ENCODE measurements around the gene NUP42. TPM values are rescaled to one million over a fixed set of nuclear protein-coding genes. Genes with fewer than 3 reads are reported as not detected.

The NUP42 gene
- total RNA-seq, 1 donor from 2014 or later: 45.8 TPM

DNA sequence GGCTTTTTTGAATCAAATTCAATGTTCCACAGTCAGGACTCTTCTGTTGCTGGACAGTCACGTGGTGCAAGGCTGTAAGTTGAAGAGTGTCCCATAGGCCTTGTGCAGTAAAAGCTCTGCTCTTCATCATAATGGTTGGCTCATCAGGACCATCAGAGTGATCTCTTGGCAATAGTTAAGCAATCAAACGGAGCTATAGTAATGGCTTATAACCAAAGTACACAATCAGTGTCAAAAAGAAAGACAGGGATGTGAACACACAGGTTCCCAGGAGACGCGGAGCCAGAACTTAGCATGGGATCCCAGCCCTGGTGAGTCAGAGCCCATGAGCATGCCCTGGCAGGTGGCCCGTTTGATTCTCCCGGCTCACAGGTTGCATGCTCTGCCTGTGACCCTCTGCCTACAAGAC, 54.0 kb downstream of the NUP42 start:
- Mint-ChIP-seq H3K4me1 (no peaks in the 10 kb centered on the region), H3K9me3 (no peaks in the 10 kb centered on the region), H3K27ac (no peak overlapping the region), H3K27me3 (ENCODE audit: low read depth) (no peaks in the 10 kb centered on the region), H3K36me3 (no peaks in the 10 kb centered on the region), H3K4me3 (no peak overlapping the region)
- no peak for DNase-seq (ENCODE audit: low spot score in 2 of 2, unreplicated experiment in 2 of 2)
- TF ChIP-seq, protein P1, sequence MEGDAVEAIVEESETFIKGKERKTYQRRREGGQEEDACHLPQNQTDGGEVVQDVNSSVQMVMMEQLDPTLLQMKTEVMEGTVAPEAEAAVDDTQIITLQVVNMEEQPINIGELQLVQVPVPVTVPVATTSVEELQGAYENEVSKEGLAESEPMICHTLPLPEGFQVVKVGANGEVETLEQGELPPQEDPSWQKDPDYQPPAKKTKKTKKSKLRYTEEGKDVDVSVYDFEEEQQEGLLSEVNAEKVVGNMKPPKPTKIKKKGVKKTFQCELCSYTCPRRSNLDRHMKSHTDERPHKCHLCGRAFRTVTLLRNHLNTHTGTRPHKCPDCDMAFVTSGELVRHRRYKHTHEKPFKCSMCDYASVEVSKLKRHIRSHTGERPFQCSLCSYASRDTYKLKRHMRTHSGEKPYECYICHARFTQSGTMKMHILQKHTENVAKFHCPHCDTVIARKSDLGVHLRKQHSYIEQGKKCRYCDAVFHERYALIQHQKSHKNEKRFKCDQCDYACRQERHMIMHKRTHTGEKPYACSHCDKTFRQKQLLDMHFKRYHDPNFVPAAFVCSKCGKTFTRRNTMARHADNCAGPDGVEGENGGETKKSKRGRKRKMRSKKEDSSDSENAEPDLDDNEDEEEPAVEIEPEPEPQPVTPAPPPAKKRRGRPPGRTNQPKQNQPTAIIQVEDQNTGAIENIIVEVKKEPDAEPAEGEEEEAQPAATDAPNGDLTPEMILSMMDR (IDR thresholded peaks at IDR 0.05; ENCODE audit: unreplicated experiment): no peak

DNA sequence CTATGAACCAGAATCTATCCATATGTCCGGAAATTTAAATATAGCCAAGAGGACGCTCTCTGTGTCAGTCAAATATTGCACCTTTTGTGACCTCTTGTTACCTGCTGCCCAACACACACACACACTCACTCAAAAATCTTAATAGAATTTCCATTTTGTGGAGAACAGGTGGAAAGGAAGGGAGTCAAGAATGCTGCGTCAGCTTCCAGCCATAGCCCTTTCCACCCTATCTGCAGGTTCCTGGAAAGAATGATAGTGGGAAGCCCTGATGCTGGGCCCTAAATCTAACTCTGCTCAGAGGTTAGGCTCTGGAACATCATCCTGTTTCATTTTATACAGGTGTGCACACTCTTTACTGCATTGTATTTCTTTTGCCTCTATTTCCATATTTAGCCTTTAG, 55.2 kb downstream of the NUP42 start:
- Mint-ChIP-seq H3K4me1 (no peaks in the 10 kb centered on the region), H3K9me3 (no peaks in the 10 kb centered on the region), H3K27ac (no peak overlapping the region), H3K27me3 (ENCODE audit: low read depth) (no peaks in the 10 kb centered on the region), H3K36me3 (no peaks in the 10 kb centered on the region), H3K4me3 (no peak overlapping the region)
- DNase-seq (ENCODE audit: low spot score in 2 of 2, unreplicated experiment in 2 of 2): no peak
- TF ChIP-seq, protein P1 (IDR thresholded peaks at IDR 0.05; ENCODE audit: unreplicated experiment): no peak

DNA sequence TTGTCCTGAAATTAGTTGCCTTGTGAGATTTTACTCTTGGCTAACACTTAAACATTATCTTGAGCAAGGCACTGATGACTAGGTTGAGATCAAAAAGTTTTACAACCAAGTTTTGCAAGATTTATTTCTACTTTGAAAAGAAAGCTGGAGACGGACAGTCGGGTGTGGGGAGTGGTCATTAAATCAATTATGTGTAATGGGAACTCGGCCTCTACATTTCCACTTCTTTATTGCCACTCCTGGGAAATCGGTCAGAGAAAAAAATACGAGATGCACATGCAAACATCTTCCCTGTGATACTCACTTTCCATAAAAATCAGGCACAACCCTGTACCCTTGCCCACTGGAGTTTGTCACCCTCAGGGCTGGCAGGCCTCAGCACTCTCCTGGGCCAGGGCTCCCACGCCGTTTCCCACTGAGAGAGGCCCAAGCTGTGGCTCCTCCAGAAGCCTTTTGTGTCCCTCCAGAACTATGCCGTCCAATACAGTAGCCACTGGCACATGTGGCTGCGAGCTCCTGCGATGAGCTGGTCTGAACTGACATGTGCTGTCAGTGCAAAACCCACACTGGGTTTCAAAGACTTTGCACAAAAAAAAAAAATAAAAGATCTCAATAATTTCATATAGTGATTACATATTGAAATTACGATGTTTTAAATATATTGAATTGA, 57.3 kb downstream of the NUP42 start:
- H3K4me3 Mint-ChIP-seq: no peak overlapping the region
- no peak for DNase-seq (ENCODE audit: low spot score in 2 of 2, unreplicated experiment in 2 of 2)
- H3K9me3 Mint-ChIP-seq: no peaks in the 10 kb centered on the region
- H3K36me3 Mint-ChIP-seq: no peaks in the 10 kb centered on the region
- TF ChIP-seq, protein P1 (IDR thresholded peaks at IDR 0.05; ENCODE audit: unreplicated experiment): no peak
- H3K27me3 Mint-ChIP-seq (ENCODE audit: low read depth): no peaks in the 10 kb centered on the region
- H3K27ac Mint-ChIP-seq: no peak overlapping the region
- H3K4me1 Mint-ChIP-seq: peaks cover 3% of the 10 kb centered on the region

DNA sequence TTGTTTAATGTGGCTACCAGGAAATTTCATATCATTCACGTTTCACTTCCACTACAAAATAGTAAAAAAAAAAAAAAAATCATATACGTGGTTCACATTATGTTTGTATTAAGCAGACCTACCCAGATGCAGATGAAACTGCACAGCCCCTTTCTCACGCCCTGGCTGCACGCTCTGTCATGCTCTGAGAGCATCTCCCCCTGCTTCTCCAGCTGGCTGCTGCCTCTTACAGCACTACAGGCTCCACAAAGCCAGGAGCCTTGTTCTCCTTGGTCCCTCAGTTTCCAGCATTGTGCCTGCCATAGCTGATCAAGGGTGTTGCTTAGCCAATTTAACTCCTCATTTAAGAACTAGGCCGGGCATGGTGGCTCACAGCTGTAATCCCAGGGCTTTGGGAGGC, 57.9 kb downstream of the NUP42 start:
- Mint-ChIP-seq H3K27ac (no peak overlapping the region), H3K27me3 (ENCODE audit: low read depth) (no peaks in the 10 kb centered on the region), H3K4me3 (no peak overlapping the region), H3K36me3 (no peaks in the 10 kb centered on the region), H3K4me1 (peaks cover 3% of the 10 kb centered on the region), H3K9me3 (no peaks in the 10 kb centered on the region)
- TF ChIP-seq, protein P1 (IDR thresholded peaks at IDR 0.05; ENCODE audit: unreplicated experiment): no peak
- no peak for DNase-seq (ENCODE audit: low spot score in 2 of 2, unreplicated experiment in 2 of 2)

DNA sequence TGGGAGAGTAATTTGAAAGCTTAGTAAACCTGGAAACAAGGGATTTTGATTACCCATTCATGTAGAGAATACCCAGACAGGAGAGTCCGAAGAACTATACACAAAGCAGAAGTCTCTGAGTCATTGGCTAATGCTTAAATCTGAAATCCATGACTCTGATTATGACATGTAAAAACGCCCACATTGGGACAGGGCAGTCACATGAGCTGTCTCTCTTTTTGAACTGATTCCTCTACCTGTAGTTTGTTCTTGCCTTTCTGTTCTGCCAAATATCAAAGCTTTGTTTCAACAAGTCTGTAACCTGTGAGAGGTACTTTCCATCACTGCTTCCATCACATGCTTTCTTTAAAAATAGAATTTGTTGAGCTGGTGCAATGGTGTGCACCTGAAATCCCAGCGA, 60.5 kb downstream of the NUP42 start:
- TF ChIP-seq, protein P1 (IDR thresholded peaks at IDR 0.05; ENCODE audit: unreplicated experiment): no peak
- Mint-ChIP-seq H3K27me3 (ENCODE audit: low read depth) (no peaks in the 10 kb centered on the region), H3K9me3 (no peaks in the 10 kb centered on the region), H3K4me3 (no peak overlapping the region), H3K36me3 (no peaks in the 10 kb centered on the region), H3K4me1 (peaks cover 14% of the 10 kb centered on the region), H3K27ac (no peak overlapping the region)
- no peak for DNase-seq (ENCODE audit: low spot score in 2 of 2, unreplicated experiment in 2 of 2)

DNA sequence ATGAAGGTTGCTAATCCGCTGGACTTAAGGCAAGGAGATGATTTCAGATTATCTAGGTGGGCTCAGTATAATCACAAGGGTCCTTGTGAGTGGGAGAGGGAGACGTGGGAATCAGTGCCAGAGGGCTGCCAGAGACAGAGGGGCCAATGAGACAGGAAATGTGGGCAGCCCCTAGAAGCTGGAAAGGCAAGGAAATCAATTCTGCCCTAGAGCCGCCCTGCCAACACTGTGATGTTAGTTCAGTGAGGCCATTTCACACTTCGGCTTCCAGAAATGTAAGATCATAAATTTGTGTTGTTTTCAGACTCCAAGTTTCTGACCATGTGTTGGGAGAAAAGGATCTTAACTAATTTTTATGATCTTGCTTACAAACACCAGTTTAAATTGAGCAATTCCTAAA, 61.1 kb downstream of the NUP42 start:
- H3K9me3 Mint-ChIP-seq: no peaks in the 10 kb centered on the region
- no peak overlapping the region for H3K27ac Mint-ChIP-seq
- no peaks in the 10 kb centered on the region for H3K36me3 Mint-ChIP-seq
- H3K4me3 Mint-ChIP-seq: no peak overlapping the region
- peaks cover under 1% of the 10 kb centered on the region for H3K27me3 Mint-ChIP-seq (ENCODE audit: low read depth)
- TF ChIP-seq, protein P1 (IDR thresholded peaks at IDR 0.05; ENCODE audit: unreplicated experiment): no peak
- peaks cover 14% of the 10 kb centered on the region for H3K4me1 Mint-ChIP-seq
- no peak for DNase-seq (ENCODE audit: low spot score in 2 of 2, unreplicated experiment in 2 of 2)

Measured in mesothelial cell of epicardium (in vitro differentiated cells).